ENCODE results near the gene MRM2. TPM values are rescaled to one million over a fixed set of nuclear protein-coding genes. Genes with fewer than 3 reads are reported as not detected.
A peak's percentile ranks its signal among the peaks of the same experiment; 100 is the strongest.

The MRM2 gene
- 10 to 100 TPM; 19.0 to 24.7 (median 23.3) TPM for total RNA-seq
- 10 to 100 TPM; 24.1 to 35.8 (median 27.2) TPM for polyA plus RNA-seq
- long read RNA-seq, donor 1, partial matches to known transcripts = 0 of 5 reads
- long read RNA-seq, donor 1, other reads (novel, unspliced or antisense) = 0 of 5 reads
- long read RNA-seq, donor 2, partial matches to known transcripts = 0 of 2 reads
- long read RNA-seq, donor 2, other reads (novel, unspliced or antisense) = 0 of 2 reads

DNA sequence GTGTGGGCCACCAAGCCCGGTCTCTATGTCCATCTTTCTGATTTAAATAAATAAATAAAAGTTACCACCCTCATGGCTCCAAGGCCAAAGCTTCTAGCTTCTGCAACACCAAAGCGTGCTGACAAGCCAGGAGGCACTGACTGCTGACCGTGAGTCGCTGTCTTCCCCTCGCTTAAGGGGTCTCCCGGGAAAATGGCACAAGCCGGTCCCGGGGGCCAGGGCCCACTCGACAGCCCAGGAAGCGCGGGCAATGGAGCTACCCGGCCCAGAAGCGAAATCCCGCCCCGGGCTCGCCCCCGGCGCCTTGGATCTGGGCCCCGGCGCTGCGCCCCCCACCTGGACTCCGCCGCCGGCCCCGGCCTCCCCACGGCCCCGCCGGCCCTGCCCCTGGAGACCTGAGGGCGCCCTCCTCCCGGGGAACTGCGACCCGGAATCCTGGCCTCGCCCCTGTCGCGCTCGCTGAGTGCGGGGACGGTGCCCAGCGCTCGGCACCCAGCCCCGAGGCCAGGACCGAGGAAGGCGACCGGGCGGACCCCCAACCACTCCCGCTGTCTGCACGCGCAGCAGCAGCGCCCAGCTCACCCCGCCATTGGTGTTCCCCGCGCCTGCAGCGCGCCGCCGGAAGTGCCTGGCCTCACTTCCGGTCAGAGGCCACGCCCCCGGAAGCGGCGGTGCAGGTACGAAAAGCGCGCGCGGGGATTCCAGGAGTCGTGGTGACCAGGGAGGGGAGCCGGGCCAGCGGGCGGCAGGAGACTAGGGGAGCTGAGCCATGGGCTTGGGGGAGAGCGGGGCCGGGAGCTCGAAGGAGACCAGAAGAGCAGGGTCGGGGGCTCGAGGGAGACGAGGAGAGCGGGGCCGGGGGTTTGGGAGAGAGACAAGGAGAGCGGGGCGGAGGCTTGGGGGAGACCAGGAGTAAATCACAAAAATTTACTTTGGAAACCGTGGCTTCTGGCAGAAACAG lies at the start of gene MRM2, which contains the start of gene NUDT1:
Gene MRM2, minus strand, starts transcription at position 626 of the 961 bp plus-strand sequence. Its CDS starts 36 bp downstream, at position 590.
Gene NUDT1, plus strand, starts transcription at position 647 of the 961 bp plus-strand sequence. CDS start 2,349 bp downstream, outside the sequence.
- Histone ChIP-seq H3K4me3 (peak within 1 kb of the TSS; percentile 72 to 99 (median 97)), H3K4me1 (peaks cover 21 to 98% (median 64%) of the 10 kb centered on the region in 6 donors), H3K27me3 (replicated peaks in 1 of 7) (no peaks in the 10 kb centered on the region), H3K27ac (peak within 1 kb of the TSS; percentile 11 to 88 (median 79)), H3K9me3 (no peaks in the 10 kb centered on the region), H3K36me3 (peaks cover 0 to 34% (median 20%) of the 10 kb centered on the region in 6 donors)
- peak; percentile 94 for DNase-seq
- WGBS, 5 donors = 1% methylated on average over 31 to 81 of the region's 81 CpGs
- TF ChIP-seq POLR2AphosphoS5 (IDR thresholded peaks at IDR 0.05) (peak; percentile 91 to 93 (median 91)), POLR2A (IDR thresholded peaks at IDR 0.05) (peak in 1 of 3 donors; percentile 41)
- TF ChIP-seq, protein P1, sequence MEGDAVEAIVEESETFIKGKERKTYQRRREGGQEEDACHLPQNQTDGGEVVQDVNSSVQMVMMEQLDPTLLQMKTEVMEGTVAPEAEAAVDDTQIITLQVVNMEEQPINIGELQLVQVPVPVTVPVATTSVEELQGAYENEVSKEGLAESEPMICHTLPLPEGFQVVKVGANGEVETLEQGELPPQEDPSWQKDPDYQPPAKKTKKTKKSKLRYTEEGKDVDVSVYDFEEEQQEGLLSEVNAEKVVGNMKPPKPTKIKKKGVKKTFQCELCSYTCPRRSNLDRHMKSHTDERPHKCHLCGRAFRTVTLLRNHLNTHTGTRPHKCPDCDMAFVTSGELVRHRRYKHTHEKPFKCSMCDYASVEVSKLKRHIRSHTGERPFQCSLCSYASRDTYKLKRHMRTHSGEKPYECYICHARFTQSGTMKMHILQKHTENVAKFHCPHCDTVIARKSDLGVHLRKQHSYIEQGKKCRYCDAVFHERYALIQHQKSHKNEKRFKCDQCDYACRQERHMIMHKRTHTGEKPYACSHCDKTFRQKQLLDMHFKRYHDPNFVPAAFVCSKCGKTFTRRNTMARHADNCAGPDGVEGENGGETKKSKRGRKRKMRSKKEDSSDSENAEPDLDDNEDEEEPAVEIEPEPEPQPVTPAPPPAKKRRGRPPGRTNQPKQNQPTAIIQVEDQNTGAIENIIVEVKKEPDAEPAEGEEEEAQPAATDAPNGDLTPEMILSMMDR (IDR thresholded peaks at IDR 0.05 in 8 of 11, conservative IDR thresholded peaks at IDR 0.05 in 3 of 11) = no peak
- intact Hi-C loops (cut with DNase I; ENCODE audit: low total_unique reads) = loop anchor here (5.0 kb wide), 1 partner anchor 110 kb away; the partner anchor contains the start of gene EIF3B

DNA sequence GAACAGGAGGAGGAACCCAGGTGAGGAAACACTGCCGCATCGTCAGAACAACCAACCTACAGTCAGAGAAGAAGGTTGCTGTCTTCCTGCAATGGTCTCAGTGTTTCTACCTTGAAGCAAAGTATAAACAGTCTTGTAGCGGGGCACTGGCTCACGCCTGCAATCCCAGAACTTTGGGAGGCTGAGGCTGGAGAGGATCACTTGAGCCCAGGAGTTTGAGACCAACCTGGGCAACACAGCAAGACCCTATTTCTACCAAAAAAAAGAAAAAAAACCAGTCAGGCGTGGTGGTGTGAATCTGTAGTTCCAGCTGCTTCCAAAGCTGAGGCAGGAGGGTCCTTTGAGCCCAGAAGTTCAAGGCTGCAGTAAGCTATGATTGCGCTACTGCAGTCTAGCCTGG lies 48.9 kb upstream of the MRM2 start:
- DNase-seq = no peak
- Histone ChIP-seq H3K9me3 (no peaks in the 10 kb centered on the region), H3K36me3 (peaks cover 0 to 37% (median 0%) of the 10 kb centered on the region in 6 donors), H3K4me1 (peaks cover 0 to 77% (median 36%) of the 10 kb centered on the region in 6 donors), H3K27me3 (replicated peaks in 1 of 7) (no peaks in the 10 kb centered on the region), H3K27ac (peak overlapping the region in 1 of 8 donors; percentile 9), H3K4me3 (no peak overlapping the region)
- intact Hi-C loops (cut with DNase I; ENCODE audit: low total_unique reads) = no loop called here
- TF ChIP-seq POLR2AphosphoS5 (IDR thresholded peaks at IDR 0.05) (no peak), POLR2A (IDR thresholded peaks at IDR 0.05) (no peak)
- 86 to 95% (median 89%) methylated on average over 6 of the region's 6 CpGs for WGBS, 5 donors

DNA sequence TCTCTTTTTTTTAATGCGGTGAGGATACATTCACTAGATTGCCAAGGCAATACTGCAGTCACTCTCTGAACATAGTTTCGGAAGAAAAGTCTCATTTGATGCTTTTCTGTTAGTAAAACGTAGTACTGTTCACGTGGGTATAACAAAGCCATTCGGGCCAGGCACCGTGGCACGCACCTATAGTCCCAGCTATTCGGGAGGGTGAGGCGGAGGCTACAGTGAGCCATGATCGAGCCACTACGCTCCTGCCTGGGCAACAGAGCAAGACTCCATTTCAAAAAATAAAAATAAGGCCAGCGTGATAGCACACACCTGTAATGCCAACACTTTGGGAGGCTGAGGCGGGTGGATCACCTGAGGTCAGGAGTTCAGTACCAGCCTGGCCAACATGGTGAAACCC lies 47.6 kb upstream of the MRM2 start:
- WGBS, 5 donors = 88 to 94% (median 88%) methylated on average over 13 of the region's 13 CpGs
- TF ChIP-seq POLR2A (IDR thresholded peaks at IDR 0.05) = no peak
- TF ChIP-seq, protein P1 (IDR thresholded peaks at IDR 0.05 in 8 of 11, conservative IDR thresholded peaks at IDR 0.05 in 3 of 11) = no peak
- TF ChIP-seq POLR2AphosphoS5 (IDR thresholded peaks at IDR 0.05) = no peak

DNA sequence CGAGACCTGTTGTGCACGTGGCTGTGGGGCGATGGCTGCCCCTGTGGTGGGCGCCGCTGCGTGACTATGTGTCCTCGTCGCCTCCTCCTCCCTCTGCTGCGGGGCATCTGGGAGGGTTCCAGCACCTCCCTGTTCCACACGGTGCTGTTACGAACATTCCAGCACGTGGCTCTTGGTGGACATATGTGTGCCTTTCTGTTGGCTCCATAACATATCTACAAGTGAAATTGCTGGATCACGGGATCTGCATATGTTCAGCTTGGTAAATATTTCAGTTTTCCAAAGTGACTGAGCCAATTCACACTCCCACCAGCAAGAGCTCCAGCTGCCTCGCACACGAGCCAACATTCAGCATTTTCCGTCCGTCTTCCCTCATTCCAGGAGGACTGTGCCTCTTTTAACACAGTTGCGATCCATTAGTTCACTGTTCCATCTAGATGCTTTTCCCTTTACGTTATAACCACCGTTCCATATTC lies 47.1 kb upstream of the MRM2 start:
- Histone ChIP-seq H3K4me3 (no peak overlapping the region), H3K27ac (peak overlapping the region in 5 of 8 donors; percentile 30 to 50 (median 39)), H3K9me3 (no peaks in the 10 kb centered on the region), H3K27me3 (replicated peaks in 1 of 7) (no peaks in the 10 kb centered on the region), H3K36me3 (peaks cover 0 to 37% (median 0%) of the 10 kb centered on the region in 6 donors), H3K4me1 (peaks cover 0 to 77% (median 29%) of the 10 kb centered on the region in 6 donors)
- no peak for DNase-seq
- TF ChIP-seq POLR2AphosphoS5 (IDR thresholded peaks at IDR 0.05) = peak in 2 of 3 donors; percentile 49 to 54
- no peak for TF ChIP-seq POLR2A (IDR thresholded peaks at IDR 0.05)
- intact Hi-C loops (cut with DNase I; ENCODE audit: low total_unique reads) = no loop called here
- WGBS, 5 donors = 68 to 91% (median 84%) methylated on average over 19 to 20 of the region's 20 CpGs

More for the DNA sequence above, 47.6 kb upstream of the MRM2 start:
- no peaks in the 10 kb centered on the region for H3K27me3 ChIP-seq (replicated peaks in 1 of 7)
- no peaks in the 10 kb centered on the region for H3K9me3 ChIP-seq
- H3K36me3 ChIP-seq = peaks cover 0 to 37% (median 0%) of the 10 kb centered on the region in 6 donors
- no peak overlapping the region for H3K4me3 ChIP-seq
- peaks cover 0 to 77% (median 31%) of the 10 kb centered on the region in 6 donors for H3K4me1 ChIP-seq
- H3K27ac ChIP-seq = peak overlapping the region in 2 of 8 donors; percentile 44 to 50
- no peak for DNase-seq
- intact Hi-C loops (cut with DNase I; ENCODE audit: low total_unique reads) = no loop called here

Data from spleen (tissue), 13 donors.